Raji (cell line): ENCODE results near the gene ZSCAN20.

Source experiments
- POLR2A ChIP-seq: IDR thresholded peaks from 2 replicates; pipeline ENCODE4 v1.6.1; 2011; ENCODE audit warnings: low read depth, low read length, control low read depth; ENCODE audit not compliant: insufficient read depth

Gene ZSCAN20

DNA sequence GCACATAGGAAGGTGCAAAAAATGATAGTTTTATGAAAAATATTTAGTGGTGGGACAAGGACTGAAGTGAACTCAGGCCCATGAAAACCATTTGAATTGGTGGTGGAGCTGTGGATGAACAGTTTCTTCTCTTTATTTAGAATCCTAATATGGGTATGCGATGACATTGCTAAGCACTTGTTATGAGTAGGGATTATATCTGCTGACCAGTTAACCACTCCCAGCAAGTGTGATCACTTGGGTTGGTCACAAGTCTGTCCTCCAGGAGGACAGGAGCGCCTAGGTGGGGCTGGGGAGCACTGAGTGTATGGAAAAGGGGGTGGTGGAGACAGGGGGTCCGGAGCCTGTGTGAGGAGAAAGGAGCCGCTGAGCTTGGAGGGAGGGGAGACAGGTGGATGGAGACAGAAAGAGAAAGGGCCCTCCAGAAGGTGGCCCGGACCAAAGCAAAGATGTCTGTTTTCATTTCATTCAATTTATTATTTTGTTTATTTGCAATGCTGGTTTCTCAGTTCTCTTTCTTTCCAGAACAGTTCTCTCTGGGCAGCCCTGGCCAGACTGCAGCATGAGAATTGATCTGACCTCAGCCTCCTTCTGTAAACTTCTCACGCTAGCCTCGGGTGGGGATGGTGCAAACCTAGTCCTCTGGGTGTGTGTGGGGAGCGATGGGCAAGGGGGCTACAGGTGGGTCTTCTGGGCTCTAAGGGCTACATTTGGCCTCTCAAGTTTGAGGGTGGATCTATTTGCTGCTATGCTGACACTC lies 9.9 kb upstream of the ZSCAN20 start:
- TF ChIP-seq POLR2A, result no peak

DNA sequence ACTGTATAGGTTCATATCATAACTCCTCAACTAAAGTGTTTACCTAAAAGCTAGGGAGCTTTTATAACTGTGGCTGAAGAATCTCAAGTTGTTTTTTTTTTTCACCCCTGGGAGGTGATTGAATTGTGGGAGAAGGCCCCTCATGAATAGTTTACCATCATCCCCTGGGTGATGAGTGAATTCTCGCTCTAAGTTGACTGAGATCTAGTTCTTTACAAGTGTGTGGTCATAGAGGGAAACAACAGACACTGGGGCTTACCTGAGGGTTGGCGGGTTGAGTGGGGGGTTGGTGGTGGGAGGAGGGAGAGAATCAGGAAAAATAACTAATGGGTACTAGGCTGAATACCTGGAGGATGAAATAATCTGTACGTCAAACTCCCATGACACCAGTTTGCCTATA lies 7.9 kb upstream of the ZSCAN20 start:
- TF ChIP-seq POLR2A, result no peak

DNA sequence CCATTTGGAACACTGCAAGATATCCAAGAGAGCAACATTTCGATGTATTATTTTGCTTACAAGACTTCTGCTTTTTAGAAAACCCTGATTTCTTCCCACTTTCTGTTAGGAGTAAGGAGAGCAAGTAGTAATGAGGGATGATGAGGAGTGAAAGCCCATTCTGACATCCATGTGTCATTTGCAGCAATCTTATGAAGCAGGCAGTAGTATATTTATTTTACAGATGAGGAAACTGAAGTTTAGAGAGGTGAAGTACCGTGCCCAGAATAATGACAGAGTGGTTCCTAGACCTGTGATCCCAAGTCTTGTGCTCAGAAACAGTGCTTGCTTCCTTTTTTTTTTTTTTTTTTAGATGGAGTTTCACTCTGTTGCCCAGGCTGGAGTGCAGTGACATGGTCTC lies 7.1 kb upstream of the ZSCAN20 start:
- no peak for TF ChIP-seq POLR2A

DNA sequence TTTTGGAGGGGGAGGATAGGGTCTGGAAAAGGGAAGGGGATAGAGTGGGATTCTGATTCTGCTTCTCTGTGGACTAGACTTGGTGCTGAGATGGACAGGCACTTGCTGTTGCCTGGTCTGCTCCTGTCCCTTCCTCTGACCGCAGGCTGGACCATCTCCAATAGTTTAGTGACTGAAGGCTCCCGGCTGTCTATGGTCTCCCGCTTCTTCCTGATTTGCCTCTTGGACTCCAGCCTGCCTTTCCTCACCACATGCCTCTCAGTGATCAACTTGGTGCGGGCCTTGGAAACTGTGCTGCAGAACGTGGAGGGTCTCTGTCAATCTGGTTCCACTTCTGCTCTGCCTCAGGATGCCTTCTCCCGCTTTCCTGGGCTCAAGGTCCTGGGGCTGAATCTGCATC lies 6.3 kb upstream of the ZSCAN20 start:
- TF ChIP-seq POLR2A, result no peak

DNA sequence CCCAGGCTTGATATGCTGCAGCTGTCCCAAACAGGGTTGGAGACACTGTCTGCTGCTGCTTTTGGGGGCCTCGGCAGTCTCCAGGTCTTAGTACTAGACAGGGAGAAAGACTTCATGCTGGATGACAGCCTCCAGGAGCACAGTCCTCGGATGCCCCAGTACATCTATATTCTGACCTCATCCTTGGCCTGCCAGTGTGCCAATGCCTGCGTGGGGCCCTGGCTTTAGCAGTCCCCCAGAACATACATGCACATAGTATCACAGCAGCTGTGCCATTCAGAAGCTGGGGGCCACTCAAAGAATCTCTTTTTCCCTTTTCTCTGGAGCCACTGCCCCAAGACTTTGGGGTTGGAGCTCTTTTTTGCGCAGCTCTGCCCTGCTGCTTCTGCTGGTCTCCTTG lies 4.4 kb upstream of the ZSCAN20 start:
- TF ChIP-seq POLR2A, result no peak

DNA sequence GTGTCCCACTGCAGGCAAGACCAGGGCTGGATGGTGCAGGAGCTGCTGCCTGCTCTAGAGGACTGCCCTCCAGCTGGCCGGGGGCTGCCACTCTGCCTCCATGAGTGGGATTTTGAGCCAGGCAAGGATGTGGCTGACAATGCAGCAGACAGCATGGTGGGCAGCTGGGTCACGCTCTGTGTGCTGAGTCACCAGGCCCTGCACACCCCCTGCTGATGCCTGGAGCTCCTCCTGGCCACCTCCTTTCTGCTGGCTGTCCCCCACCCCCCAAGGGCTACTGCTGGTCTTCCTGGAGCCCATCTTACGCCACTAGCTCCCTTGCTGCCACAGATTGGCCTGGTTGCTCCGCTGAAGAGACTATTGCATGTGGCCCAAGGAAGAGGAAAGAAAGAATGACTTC lies 3.9 kb upstream of the ZSCAN20 start:
- TF ChIP-seq POLR2A, result no peak

DNA sequence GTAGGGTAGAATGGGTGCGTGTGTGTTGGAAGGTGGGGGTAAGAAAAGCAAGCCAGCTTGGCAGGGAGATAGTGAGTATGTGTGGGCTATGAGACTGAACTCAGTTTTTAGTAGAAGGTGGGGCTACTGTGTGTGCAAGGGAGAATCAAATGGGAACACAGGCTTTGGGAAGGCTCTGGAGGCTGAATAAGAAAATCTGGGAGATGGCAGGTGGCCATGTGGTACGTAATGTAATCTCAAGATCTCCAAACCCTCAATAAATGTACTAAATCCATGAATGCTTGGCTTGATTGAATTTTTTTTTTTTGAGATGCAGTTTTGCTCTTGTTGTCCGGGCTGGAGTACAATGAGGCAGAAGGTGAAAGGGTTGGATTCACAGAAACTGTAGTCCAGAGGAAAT lies 3.5 kb upstream of the ZSCAN20 start:
- TF ChIP-seq POLR2A, result no peak

DNA sequence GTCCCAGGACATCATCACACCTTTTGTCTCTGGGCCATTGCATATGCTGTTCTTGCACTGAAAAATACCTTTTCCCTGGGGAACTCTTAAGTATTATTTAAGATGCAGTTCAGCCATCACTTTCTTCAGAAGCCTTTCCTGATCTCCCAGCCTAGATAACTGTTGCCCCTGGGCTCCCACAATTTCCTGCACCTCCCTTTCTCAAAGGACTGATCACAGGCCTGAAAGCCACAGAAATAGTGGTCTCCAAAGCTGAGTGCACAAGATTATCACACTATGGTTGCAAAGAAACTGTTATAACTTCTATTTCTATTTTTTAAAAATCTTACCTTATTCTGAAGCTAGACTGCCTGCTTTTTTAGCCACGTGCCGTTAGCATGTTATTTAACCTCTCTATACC lies 2.8 kb upstream of the ZSCAN20 start:
- no peak for TF ChIP-seq POLR2A

DNA sequence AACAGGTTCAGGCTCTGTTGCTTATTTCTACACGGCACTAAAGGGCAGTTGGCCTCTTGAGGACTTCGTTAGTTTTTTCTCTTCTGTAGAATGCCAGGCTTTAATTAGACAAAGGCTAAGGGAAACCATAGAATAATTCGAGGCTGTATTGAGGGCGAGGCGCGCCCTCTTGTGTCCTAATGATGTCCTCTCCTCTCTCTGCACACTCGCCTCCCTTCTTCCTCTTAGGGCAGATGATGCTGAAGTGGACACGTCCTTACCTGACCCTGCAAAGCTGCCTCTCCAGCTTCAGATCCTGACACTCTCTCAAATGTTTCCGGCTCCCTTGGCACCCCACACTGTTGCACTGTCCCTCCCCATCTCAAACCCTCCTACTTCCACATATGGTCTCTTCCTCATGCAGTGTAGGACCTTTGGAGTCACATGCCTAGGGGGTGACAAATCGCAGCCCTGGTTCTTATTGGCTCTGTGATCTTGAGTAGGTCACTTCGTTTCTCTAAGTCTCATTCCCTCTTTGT lies 1.9 kb upstream of the ZSCAN20 start:
- TF ChIP-seq POLR2A, result no peak

DNA sequence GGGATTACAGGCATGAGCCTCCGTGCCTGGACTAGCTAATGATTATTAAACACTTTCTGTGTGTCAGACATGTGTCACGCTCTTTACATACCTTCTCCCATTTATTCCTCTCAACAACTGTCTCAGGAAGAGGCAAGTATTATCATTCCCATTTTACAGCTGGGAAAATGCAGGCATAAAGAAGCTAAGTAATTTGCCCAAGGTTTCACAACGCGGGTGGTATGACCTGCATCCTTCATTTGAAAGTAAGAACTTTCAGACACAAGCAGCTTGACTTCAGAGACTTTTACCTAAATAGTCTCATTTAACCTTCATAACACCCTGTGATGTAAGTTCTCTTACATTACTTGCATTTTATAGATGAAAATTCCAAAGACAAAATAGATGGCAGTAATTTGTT lies 1.0 kb upstream of the ZSCAN20 start:
- TF ChIP-seq POLR2A, result no peak

DNA sequence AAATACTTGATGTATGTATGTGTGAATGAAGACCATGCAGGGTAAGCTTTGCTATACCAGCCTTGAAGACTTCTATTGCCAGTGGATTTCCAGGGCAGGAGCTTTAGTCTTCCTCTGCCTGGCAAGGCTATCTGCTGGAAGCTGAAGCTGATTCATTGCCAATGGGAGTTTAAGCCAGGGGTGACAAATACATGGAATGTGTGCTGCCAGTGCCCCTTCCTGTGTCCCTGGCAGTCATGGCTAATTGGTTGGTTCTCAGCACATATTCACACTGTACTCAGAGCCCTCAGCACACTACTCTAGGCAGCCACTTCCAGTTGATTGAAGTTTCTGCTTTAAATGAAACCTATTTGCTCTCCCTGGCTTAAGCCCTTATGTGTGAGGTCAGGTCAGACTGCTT lies 1.5 kb downstream of the ZSCAN20 start:
- no peak for TF ChIP-seq POLR2A

DNA sequence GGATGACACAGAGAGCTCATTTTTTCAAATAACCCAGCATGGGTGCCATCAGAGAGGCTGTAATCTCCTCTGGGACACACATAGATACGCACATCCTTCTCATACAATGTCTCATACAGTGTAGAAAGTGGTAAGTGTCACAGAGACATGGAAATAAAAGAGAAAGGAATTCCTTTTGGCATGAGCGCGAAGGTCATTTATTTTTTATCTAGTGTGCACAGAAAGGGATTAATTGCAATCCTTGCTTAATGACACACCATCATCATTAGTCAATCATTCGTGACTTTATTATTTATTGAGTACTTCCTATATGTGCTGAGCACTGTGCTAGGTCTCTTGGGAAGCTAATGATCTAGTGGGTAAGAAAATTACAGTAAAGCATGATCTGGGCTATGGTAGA lies 5.0 kb downstream of the ZSCAN20 start:
- no peak for TF ChIP-seq POLR2A

DNA sequence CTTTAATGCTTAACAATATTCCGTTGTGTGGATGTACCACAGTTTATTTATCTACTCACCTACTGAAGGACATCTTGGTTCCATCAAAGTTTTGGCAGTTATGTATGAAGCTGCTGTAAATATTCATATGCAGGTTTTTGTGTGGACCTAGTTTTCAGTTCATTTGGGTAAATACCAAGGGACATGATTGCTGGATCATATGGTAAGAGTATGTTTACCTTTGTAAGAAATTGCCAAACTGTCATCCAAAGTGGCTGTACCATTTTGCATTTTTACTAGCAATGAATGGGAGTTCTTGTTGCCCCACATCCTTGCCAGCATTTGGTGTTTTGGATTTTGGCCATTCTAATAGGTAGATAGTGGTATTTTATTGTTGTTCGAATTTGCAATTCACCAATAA lies 10.0 kb downstream of the ZSCAN20 start:
- TF ChIP-seq POLR2A, result no peak

DNA sequence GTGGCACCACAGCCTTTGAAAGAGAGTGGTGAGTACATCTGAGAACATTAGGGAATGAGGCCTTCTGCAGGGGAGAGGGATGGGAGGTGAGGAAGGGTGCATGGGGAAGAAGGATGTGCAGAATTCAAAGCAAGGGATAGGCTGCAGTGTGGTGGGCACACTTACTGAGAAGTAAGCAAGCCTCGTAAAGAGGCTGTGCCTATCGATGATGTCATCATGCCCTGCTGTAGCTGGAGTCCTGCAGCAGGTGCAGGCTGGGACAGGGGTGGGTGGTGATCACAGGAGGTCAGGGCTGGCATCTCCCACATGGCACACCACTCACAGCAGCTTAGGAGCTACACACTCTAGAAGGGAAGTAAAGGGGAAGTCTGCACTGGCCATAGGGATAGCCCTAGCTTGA lies 16.2 kb downstream of the ZSCAN20 start:
- TF ChIP-seq POLR2A, result no peak

DNA sequence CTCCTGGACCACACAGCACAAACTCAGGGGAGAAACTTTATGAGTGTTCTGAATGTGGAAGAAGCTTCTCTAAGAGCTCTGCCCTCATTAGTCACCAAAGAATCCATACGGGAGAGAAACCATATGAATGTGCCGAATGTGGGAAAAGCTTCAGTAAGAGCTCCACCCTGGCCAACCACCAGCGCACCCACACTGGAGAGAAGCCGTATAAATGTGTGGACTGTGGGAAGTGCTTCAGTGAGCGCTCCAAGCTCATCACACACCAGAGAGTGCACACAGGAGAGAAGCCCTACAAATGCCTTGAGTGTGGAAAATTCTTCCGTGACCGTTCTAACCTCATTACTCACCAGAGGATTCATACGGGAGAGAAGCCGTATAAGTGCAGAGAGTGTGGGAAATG lies 22.5 kb downstream of the ZSCAN20 start:
- TF ChIP-seq POLR2A, result no peak

DNA sequence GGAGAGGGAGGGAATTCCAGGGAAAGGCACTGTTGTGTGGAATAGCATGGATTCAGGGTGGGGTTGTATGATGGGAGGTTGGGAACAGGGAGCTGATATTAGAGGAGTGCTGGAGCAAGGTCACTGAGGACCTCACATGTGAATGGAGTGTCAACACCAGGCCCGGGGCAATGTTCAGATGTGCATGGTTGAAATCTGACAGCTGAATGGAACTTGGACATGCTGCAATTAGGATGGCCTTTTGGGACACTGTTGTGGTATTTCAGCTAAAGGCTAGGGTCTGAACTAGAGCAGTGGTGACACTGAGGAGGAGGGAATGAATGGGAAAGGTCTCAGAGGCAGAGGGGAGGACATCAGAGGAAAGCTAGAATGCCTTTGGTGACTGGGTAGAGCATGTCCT lies 25.0 kb downstream of the ZSCAN20 start:
- TF ChIP-seq POLR2A, result no peak

DNA sequence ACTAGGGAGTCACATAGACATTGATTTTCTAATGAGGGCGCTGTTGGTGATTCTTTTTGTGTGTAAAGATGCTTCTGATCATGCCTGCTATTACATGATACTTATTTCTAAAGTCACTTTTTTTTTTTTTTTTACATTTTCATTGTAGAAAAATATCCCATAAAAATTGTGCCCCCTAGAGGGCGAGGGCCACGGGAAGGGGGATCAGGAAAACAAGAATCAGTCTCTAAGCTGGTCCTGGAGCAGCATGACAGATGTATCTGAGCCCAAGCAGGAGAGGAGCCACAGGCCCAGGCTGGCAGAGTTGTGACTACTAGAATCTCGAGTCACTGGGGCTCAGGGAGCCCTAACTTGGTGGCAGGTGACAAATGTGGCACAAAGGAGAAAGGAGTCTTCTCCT lies 28.1 kb downstream of the ZSCAN20 start:
- no peak for TF ChIP-seq POLR2A
